ENCODE data around the gene REV3L. TPM values are rescaled to one million over a fixed set of nuclear protein-coding genes. Genes with fewer than 3 reads are reported as not detected.

REV3L gene
- polyA plus RNA-seq, 2 of the 4 experiments (the other 2 are of a cell fraction) = 4.1 to 12.4 TPM

DNA sequence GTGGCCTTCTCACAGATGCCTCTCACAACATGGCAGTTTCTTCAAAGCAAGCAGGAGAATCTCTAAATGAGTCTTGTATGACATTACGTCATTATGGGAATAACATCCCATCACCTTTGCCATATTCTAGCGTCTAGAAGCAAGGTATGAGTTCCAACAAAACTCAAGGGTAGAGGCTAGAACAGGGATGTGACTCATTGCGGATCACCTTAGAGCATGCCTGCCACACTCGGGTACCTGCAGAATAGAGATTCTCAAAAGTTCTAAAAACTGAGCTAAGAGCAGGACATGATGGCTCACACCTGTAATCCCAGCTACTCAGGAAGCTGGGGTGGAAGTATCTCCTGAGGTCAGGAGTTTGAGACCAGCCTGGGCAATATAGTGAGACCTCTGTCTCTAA, 212.9 kb downstream of the REV3L start:
- TF ChIP-seq MYC (IDR thresholded peaks at IDR 0.05; ENCODE audit: borderline replicate concordance, low read length) (no peak), HOXB5 (CRISPR knock-in tag; IDR thresholded peaks at IDR 0.05) (no peak), JUNB (IDR thresholded peaks at IDR 0.05) (no peak), ESRRA (IDR thresholded peaks at IDR 0.05; ENCODE audit: borderline replicate concordance, low read length) (no peak), HOXB13 (CRISPR knock-in tag; IDR thresholded peaks at IDR 0.05; ENCODE audit: low read depth) (no peak), FOSL2 (IDR thresholded peaks at IDR 0.05) (no peak), FOSL2 (CRISPR knock-in tag; IDR thresholded peaks at IDR 0.05) (no peak), CBX8 (IDR thresholded peaks at IDR 0.05) (no peak), CHD2 (IDR thresholded peaks at IDR 0.05; ENCODE audit: low read length, partially characterized antibody) (no peak), KDM1A (IDR thresholded peaks at IDR 0.05; ENCODE audit: low read depth) (no peak)
- TF ChIP-seq, protein P1, sequence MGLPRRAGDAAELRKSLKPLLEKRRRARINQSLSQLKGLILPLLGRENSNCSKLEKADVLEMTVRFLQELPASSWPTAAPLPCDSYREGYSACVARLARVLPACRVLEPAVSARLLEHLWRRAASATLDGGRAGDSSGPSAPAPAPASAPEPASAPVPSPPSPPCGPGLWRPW (IDR thresholded peaks at IDR 0.05) = no peak
- TF ChIP-seq, protein P2, sequence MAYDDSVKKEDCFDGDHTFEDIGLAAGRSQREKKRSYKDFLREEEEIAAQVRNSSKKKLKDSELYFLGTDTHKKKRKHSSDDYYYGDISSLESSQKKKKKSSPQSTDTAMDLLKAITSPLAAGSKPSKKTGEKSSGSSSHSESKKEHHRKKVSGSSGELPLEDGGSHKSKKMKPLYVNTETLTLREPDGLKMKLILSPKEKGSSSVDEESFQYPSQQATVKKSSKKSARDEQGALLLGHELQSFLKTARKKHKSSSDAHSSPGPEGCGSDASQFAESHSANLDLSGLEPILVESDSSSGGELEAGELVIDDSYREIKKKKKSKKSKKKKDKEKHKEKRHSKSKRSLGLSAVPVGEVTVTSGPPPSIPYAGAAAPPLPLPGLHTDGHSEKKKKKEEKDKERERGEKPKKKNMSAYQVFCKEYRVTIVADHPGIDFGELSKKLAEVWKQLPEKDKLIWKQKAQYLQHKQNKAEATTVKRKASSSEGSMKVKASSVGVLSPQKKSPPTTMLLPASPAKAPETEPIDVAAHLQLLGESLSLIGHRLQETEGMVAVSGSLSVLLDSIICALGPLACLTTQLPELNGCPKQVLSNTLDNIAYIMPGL (CRISPR knock-in tag; IDR thresholded peaks at IDR 0.05; ENCODE audit: borderline replicate concordance) = no peak
- TF ChIP-seq, protein P3, sequence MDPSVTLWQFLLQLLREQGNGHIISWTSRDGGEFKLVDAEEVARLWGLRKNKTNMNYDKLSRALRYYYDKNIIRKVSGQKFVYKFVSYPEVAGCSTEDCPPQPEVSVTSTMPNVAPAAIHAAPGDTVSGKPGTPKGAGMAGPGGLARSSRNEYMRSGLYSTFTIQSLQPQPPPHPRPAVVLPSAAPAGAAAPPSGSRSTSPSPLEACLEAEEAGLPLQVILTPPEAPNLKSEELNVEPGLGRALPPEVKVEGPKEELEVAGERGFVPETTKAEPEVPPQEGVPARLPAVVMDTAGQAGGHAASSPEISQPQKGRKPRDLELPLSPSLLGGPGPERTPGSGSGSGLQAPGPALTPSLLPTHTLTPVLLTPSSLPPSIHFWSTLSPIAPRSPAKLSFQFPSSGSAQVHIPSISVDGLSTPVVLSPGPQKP (IDR thresholded peaks at IDR 0.05; ENCODE audit: low read depth, low read length) = no peak
- Histone ChIP-seq H3K4me3 (no peak overlapping the region), H3K27ac (no peak overlapping the region), H3K4me2 (no peak overlapping the region), H3K9me3 (0 out of 3 replicates have a peak, but pooled peaks cover 5% of the 10 kb centered on the region), H3K4me1 (no peaks in the 10 kb centered on the region)
- ChIA-PET POLR2A (no interaction called here), CTCF (interaction anchor here (1.2 kb wide), 1 partner anchor 209 kb away, joined by 3 read pairs; no protein-coding TSS in a partner anchor)
- DNase-seq (ENCODE audit: low read depth in 1 of 2, low spot score in 1 of 2) (no peak), ATAC-seq (no peak), FAIRE-seq (no peak)
- 90% methylated on average over 4 of the region's 4 CpGs for WGBS (ENCODE audit: missing lambda C conversion rate)

DNA sequence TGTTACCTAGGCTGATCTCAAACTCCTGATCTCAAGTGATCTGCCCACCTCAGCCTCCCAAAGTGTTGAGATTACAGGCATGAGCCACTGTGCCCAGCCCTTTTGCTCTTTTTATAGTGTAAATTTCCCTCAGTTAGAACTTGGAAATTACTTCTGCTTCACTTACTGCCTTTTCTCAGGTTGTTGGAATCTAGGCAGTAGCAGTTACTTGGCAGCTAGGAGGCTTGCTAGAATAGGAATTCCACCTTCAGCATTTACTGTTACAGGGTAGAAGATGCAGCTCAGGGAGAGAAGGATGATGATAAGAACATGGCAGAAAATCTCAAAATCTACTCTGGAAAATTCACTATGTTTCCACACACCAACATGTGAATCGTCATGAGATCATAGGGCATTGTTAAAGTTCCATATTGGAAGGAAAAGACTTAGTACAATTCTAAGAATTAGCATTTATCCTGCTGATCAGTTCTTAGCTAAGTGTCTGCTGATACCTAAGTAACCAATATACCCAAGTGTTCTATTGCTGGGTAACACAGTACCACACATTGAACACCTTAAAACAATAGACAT, 213.5 kb downstream of the REV3L start:
- no peaks in the 10 kb centered on the region for H3K9me3 ChIP-seq
- ChIA-PET CTCF (interaction anchor here (1.2 to 1.4 kb wide), 2 partner anchors 10 to 210 kb away, joined by 3 to 8 read pairs; a partner anchor contains a TSS), POLR2A (no interaction called here)
- FAIRE-seq = no peak
- H3K4me2 ChIP-seq = no peak overlapping the region
- DNase-seq (ENCODE audit: low read depth in 1 of 2, low spot score in 1 of 2) = no peak
- no peaks in the 10 kb centered on the region for H3K4me1 ChIP-seq
- H3K4me3 ChIP-seq = no peak overlapping the region
- ATAC-seq = no peak
- TF ChIP-seq POLR2AphosphoS2 (conservative IDR thresholded peaks at IDR 0.05; ENCODE audit: low read length) = no peak
- no peak for TF ChIP-seq ESRRA (IDR thresholded peaks at IDR 0.05; ENCODE audit: borderline replicate concordance, low read length)
- TF ChIP-seq EHMT2 (IDR thresholded peaks at IDR 0.05; ENCODE audit: low read depth) = no peak
- TF ChIP-seq RNF2 (IDR thresholded peaks at IDR 0.05; ENCODE audit: borderline replicate concordance, low read depth) = no peak
- TF ChIP-seq CBX2 (IDR thresholded peaks at IDR 0.05; ENCODE audit: borderline replicate concordance, low read depth) = no peak
- no peak for TF ChIP-seq EP300 (IDR thresholded peaks at IDR 0.05)
- no peak for TF ChIP-seq RARB (CRISPR knock-in tag; IDR thresholded peaks at IDR 0.05)
- TF ChIP-seq, protein P4, sequence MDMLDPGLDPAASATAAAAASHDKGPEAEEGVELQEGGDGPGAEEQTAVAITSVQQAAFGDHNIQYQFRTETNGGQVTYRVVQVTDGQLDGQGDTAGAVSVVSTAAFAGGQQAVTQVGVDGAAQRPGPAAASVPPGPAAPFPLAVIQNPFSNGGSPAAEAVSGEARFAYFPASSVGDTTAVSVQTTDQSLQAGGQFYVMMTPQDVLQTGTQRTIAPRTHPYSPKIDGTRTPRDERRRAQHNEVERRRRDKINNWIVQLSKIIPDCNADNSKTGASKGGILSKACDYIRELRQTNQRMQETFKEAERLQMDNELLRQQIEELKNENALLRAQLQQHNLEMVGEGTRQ (IDR thresholded peaks at IDR 0.05) = no peak
- no peak for TF ChIP-seq BHLHE40 (IDR thresholded peaks at IDR 0.05; ENCODE audit: low read depth, low read length)
- no peak for TF ChIP-seq KDM5A (IDR thresholded peaks at IDR 0.05)
- no peak for TF ChIP-seq CHD4 (IDR thresholded peaks at IDR 0.05; ENCODE audit: borderline replicate concordance)
- TF ChIP-seq, protein P3 (IDR thresholded peaks at IDR 0.05; ENCODE audit: low read depth, low read length) = no peak
- no peak for TF ChIP-seq HOXA7 (CRISPR knock-in tag; IDR thresholded peaks at IDR 0.05)
- no peak for TF ChIP-seq KDM1A (IDR thresholded peaks at IDR 0.05; ENCODE audit: low read depth)
- TF ChIP-seq CBX8 (IDR thresholded peaks at IDR 0.05) = no peak
- TF ChIP-seq, protein P2 (CRISPR knock-in tag; IDR thresholded peaks at IDR 0.05; ENCODE audit: borderline replicate concordance) = no peak
- TF ChIP-seq EHF (CRISPR knock-in tag; IDR thresholded peaks at IDR 0.05) = no peak
- WGBS (ENCODE audit: missing lambda C conversion rate) = 95% methylated on average over 1 of the region's 1 CpG
- no peak overlapping the region for H3K27ac ChIP-seq

All from A549 (cell line).